NCI-H2227 (cell line): ENCODE data around the gene GPR152.
"Not testable (repeated sequence)": the region's sequence is repeated elsewhere in the genome, so short reads cannot be mapped to it uniquely, and the experiment has no call there.

Experiments
- DNase-seq: peaks from one replicate; lab custom pipeline; 2025; ENCODE audit not compliant: unreplicated experiment; lab: John Stamatoyannopoulos, UW

GPR152 gene

GRCh38 chr11:67465530-67465929 is 13.0 kb upstream of the GPR152 start:
- DNase-seq: not testable (repeated sequence)

GRCh38 chr11:67465189-67465510 is 12.6 kb upstream of the GPR152 start:
- DNase-seq: no peak

GRCh38 chr11:67464411-67465188 is 12.1 kb upstream of the GPR152 start:
- peak; percentile 55 for DNase-seq

DNA sequence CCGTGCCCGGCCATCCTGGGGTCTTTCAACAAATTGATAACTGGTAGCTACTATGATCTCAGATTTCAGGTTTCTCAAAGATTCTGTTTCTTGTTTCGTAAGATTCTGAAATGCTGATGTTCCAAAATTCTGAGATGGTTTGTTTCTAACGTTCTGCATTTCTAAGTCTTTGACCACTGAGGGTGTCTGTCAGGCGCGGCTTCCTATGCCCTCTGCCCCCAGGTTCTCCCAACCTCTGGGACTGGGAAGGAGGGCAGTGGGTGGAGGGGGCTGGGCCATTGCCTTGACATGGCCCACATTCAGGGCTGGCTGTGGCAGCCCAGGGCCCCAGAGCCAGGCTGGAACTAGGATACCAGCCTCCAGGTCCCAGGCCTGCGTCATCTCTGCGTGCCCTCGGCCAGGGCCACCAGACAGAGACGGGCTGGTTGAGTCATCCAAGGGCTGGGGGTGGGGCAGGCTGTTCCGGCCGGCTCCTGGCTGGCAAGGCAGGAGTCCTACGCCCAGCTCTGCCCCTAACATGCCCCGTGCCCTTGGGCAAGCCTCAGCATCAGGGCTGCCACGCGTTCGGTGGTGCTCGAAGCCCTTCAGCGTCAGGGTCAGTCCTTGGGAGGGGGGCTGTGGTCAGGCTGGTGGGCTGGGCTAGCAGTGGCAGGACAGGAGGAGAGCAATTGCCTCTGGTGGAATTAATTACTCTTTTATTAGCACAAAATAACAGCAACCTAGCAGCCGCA is 11.3 kb upstream of the GPR152 start:
- no peak for DNase-seq

- no peak for DNase-seq
These were observed 10.7 kb upstream of the GPR152 start for GRCh38 chr11:67463186-67463585.

GRCh38 chr11:67458266-67458665 is 5.7 kb upstream of the GPR152 start:
- no peak for DNase-seq

DNA sequence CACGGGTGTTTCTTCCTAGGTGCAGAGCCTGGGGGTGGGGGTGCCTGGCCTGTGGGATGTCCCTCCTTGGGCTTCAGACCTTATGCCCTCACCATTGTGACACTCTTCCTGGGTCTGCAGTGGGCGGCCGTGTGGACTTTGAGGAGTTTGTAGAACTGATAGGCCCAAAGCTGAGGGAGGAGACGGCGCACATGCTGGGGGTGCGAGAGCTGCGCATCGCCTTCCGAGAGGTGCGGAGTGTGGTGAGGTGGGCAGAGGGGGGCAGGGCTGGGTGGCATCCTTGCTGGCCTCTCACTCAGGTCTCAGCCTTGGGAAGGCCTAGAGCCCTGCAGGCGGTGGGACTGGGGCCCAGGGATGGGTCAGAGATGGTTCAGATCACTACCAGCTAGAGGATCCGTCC is 4.9 kb upstream of the GPR152 start:
- no peak for DNase-seq

DNA sequence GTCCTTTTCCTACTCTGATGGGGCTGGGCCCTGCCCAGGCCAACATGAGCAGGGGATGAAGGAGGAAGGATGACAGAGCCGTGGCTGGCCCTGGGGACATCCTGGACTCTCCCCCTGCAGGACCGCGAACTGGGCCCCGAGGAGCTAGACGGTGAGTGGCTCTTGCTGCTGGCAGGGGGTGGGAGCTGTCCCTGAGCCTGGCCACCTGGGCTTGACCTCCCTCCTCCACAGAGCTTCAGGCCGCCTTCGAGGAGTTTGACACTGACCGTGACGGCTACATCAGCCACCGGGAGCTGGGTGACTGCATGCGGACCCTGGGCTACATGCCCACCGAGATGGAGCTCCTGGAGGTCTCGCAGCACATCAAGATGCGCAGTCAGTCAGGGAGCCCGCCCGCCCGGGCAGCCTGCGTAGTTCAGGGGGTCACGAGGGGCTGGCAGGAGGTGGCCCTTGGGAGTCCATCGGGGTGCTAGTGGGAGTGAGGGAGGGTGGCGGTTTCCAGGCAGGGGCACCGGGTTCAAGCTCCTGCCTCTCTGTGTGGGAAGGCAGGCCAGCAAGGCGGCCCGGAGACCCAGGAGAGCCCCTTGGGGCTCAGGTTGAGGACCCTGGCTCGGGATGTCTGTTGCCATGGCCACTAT is 3.7 kb upstream of the GPR152 start:
- DNase-seq: no peak

- DNase-seq: no peak
These were observed 2.5 kb upstream of the GPR152 start, which contains the start of gene CABP4 for GRCh38 chr11:67455054-67455453. CABP4 (plus strand) TSS chr11:67455354; CDS start chr11:67455424, 70 bp downstream.

DNA sequence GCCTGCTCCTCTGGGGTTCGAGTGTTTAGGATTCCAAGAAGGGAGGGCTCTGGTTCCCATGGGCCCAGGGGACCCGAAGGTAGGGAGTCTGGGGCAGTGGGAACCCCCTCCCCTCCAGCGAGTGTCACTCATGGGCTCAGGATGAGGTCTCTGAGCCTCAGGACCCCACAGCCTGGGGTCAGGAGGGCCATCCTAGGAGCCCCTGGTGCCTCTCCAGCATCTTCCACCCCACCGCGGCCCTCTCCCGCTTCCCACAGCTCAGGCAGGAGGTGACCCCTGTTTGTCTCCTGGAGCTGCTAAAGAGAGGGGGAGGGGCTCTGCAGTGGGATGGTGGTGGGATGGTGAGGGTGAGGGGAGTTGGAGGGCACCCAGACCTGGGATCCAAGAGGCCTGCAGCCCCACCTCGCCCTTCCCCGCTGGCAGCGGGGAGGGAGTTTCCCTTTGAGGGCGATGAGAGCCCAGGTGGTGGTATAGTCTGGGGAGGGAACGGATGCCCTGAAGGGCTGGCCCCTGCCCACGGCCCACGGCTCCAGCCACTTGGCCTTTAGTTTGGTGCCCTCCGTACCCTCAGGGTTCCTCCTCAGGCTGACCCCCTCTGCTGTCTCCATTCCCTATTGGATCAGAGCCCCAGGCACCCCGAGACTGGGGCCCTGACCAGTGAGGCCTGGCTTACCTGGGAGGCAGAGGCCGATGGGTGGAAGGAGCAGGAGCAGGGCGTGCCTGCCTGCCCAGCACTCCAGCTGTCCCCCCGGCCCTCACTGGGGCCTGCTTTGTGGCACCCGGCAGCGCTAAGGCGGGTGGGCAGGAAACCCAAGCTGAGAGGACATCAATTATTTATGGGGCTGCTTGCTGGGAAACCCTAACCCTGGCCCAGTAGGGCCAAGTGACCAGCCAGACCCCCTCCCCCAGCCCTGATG is 1.5 kb upstream of the GPR152 start:
- DNase-seq: no peak

GRCh38 chr11:67451658-67451976 is 912 bp downstream of the GPR152 start:
- DNase-seq: no peak

DNA sequence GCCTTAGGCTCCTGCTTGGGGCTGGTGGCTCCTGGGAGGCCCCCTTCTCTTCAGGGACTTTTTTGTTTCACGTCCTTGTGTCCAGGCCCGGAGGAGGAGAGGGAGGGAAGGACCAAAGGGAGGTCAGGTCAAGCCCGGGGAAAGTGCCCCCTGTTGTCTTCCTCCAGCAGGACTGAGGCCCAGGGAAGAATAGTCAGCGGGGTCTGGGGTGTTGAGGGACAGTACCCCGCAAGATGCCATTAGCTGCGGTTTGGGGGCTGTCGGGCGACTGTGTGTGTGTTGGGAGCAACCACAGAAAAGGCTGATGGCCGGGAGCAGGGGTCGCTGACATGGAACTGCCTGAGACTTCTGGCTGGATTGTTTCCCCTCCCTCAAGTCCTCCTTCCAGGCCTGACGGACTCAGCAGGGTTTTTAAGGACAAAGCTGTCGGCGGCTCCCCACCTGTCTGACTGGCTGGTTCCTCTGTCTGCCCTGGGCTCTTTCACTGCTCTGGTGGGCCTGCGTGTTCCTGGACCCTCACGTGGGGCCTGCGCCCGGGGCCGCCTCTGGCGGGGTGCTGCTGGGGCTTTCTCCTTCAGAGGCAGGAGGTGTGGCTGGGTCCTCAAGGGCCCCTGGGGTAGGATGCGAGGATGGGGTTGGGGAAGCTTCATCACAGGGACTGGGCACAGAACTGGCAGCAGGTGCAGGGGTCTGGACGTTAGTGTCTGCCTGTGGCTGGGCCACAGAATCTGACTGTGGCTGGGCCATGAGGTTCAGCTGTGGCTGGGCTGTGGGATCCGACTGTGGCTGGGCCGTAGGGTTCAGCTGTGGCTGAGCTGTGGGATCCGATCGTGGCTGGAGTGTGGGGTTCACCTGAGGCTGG is 1.5 kb downstream of the GPR152 start:
- DNase-seq: no peak

DNA sequence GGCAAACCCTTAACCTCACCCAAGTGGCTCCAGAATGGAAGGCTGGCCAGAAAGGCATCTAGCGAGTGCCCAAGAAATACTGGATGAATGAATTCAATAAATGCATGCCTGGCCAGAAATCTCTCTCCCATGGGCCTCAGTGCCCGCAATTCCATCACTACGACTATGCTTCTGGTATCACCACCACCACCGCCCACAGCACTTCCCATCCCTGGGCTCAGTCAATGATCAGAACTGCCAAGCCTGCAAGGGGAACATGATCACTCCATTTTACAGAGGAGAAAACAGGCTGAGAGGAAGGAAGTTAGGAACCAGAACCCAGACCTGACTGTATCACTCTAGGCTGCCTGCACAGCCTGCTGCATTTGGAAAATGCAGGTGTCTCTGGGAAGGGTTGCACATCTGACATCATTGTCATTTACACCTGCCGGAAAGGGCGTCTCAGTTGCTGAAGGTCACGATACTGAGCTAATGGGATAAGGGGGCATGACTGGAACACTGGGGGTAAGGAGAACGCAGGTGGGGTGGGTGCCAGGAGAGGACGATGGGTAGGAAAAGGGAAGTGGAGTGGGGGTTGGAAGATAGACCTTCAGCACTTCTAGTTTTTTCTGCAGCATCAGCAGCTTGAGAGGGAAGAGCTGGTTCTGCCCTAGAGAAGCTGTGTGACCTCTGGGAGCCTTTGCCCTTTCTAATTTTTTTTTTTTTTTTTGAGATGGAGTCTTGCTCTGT is 3.2 kb downstream of the GPR152 start:
- no peak for DNase-seq

GRCh38 chr11:67448220-67448609 is 4.3 kb downstream of the GPR152 start:
- DNase-seq: no peak

- no peak for DNase-seq
These were observed 7.0 kb downstream of the GPR152 start for GRCh38 chr11:67445515-67445914.

DNA sequence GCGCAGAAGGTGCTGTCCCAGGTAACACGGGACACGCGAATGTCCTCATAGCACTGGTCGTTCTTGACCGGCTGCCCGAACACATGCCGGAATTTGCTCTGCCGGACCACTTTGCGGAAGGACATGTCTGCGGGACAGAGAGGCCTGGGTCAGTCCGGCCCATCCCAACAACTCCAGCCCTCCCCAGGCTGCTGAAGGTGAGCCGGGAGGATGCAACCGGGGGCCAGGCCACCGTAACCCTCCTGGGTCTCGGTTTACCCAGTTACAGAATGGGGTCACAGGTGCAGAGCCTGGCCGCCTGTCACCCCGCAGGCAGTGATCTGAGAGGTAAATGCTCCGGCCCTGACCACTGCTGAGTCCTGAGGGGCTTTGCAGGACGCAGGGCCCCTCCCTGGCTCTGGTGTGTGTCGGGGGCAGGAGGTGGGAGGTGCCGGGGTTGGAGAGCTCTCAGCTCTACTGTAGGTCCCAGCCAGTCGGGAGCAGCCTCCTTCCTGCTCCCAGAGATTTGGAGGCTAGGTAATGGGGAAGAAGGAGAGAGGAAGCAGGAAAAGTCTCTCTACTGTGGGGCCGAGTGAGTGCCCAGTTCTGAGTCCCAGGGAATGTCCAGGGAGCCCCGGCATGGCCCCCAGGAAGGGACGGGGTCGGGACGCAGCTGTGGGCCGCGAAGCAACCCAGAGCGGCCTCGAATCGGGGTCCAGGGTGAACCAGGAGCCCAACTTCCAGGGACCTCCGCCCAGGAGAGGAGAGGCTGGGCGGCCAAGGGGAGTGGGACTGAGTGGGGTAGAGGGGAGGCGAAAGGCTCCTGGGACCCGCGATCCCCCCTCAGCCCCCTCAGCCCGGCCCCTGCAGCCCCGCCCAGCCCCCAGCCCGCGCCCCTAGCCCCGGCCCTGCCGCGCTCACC is 9.8 kb downstream of the GPR152 start:
- DNase-seq: no peak

DNA sequence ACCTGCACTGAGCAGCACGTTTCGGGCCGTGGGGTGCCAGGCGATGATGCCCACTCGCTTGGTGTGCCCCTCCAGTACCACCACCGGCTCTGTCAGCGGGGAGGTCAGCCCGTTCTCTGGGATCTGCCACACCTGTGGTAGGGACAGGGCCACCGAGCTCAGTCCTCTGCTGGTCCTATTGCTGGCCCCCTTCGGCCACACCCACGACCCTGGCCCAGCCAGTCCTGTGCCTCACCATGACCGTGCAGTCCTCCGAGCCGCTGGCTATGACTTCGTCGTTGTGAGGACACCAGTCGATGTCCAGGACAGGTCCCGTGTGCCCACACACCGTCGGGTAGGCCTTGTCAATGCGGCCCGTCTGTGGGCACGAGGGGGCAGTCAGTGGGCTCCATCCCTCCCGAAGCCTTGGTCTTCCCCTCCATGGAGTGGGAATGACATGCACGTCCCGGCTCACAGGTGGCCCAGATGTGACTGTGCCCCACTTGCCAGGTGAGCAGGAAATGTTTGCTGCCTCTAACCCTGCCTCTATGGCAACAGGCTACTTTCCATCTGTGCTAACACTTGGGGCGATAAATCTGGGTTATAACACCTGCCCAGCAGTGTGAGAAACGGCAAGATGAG is 10.7 kb downstream of the GPR152 start:
- no peak for DNase-seq

DNA sequence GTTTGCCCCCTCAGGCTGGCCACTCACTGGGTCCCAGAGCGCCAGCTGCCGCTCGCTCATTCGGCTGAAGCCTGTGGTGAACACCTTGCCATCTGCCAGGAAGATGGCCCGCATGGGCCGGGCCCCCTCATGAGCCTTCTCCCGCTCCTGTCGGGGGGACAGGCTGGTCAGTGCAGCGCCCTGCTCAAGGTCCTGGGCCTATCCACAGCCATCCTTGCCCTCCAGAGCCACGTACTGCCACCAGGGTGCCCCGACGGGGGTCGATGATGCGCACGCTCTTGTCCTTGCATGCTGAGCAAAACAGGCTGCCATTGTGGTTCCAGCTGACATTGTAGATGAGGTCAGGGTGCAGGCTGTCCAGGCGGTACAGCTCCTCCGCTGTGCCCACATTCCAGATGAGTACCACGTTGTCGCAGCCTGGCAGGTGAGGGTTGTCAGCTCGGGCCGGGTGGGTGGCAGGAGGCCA is 11.4 kb downstream of the GPR152 start:
- no peak for DNase-seq
